ENCODE data around the gene AQP9.

Gene AQP9

DNA sequence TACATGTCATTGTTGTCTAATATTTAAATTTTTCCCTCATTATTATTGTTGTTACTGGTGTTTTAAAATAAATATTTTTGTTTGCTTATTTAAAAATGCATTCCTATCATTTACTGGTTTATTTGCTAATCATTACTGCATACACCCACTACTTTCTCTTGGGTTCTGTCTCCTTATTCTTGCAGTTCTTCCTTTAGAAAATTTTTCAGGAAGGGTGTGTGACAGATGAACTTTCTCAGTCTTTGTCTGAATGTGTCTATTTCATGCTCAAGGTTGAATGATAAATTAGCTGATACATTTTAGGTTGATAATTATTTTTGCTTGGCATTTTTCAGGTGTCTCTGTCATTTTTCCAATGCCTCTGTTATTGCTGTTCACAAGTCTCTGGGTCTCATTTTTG, 7.4 kb downstream of the AQP9 start:
- Histone ChIP-seq H3K36me3 (ENCODE audit: insufficient read depth, low read length) (no peaks in the 10 kb centered on the region), H3K79me2 (ENCODE audit: insufficient read depth, low read length) (no peaks in the 10 kb centered on the region), H3F3A (ENCODE audit: insufficient read depth, low read length) (no peaks in the 10 kb centered on the region), H2AFZ (ENCODE audit: low read length) (no peak overlapping the region), H3K27me3 (ENCODE audit: insufficient read depth, low read length) (no peaks in the 10 kb centered on the region), H3K9me2 (ENCODE audit: low read depth, low read length) (no peaks in the 10 kb centered on the region), H3K27ac (ENCODE audit: low read depth, low read length, poor library complexity, severe bottlenecking) (no peak overlapping the region), H3K9me3 (ENCODE audit: low read length) (no peaks in the 10 kb centered on the region), H3K4me2 (ENCODE audit: low read length) (no peak overlapping the region), H3K4me1 (ENCODE audit: insufficient read depth, low read length, severe bottlenecking) (no peaks in the 10 kb centered on the region), H3K9ac (ENCODE audit: low read length) (no peak overlapping the region), H4K20me1 (ENCODE audit: insufficient read depth, low read length) (no peaks in the 10 kb centered on the region), H3K4me3 (ENCODE audit: low read depth, low read length, poor library complexity, severe bottlenecking) (no peak overlapping the region)
- TF ChIP-seq CTCF (IDR thresholded peaks at IDR 0.05; ENCODE audit: low read length) (no peak), EZH2 (IDR thresholded peaks at IDR 0.05; ENCODE audit: borderline replicate concordance, low read length) (no peak)

DNA sequence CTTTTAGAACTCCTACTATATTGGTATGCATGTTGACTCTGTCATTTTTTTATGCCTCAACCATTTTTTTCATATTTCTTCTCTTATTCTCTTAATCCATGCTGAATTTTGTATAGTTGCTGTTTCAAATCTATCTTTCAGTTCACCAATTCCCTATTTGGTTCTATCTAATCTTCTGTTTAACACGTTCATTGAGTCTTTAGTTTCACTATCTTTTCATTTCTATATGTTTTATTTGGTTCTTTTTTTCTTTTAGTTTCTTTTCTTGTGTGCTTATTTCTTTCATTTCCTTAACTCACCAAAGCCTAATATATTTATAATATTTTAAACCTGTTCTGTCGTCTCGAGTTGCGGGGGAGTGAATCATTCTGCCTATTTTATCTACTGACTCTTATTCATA, 8.0 kb downstream of the AQP9 start:
- Histone ChIP-seq H3K36me3 (ENCODE audit: insufficient read depth, low read length) (no peaks in the 10 kb centered on the region), H4K20me1 (ENCODE audit: insufficient read depth, low read length) (no peaks in the 10 kb centered on the region), H3K27ac (ENCODE audit: low read depth, low read length, poor library complexity, severe bottlenecking) (no peak overlapping the region), H3K4me3 (ENCODE audit: low read depth, low read length, poor library complexity, severe bottlenecking) (no peak overlapping the region), H3K4me2 (ENCODE audit: low read length) (no peak overlapping the region), H3K27me3 (ENCODE audit: insufficient read depth, low read length) (no peaks in the 10 kb centered on the region), H3K9ac (ENCODE audit: low read length) (no peak overlapping the region), H3K9me2 (ENCODE audit: low read depth, low read length) (no peaks in the 10 kb centered on the region), H3K79me2 (ENCODE audit: insufficient read depth, low read length) (no peaks in the 10 kb centered on the region), H3K9me3 (ENCODE audit: low read length) (no peaks in the 10 kb centered on the region), H3F3A (ENCODE audit: insufficient read depth, low read length) (no peaks in the 10 kb centered on the region), H3K4me1 (ENCODE audit: insufficient read depth, low read length, severe bottlenecking) (no peaks in the 10 kb centered on the region), H2AFZ (ENCODE audit: low read length) (no peak overlapping the region)
- TF ChIP-seq EZH2 (IDR thresholded peaks at IDR 0.05; ENCODE audit: borderline replicate concordance, low read length) (no peak), CTCF (IDR thresholded peaks at IDR 0.05; ENCODE audit: low read length) (no peak)

GRCh38 chr15:58146749-58147148, 8.6 kb downstream of the AQP9 start:
- Histone ChIP-seq H2AFZ (ENCODE audit: low read length) (no peak overlapping the region), H3K9me3 (ENCODE audit: low read length) (no peaks in the 10 kb centered on the region), H3K27me3 (ENCODE audit: insufficient read depth, low read length) (no peaks in the 10 kb centered on the region), H3K27ac (ENCODE audit: low read depth, low read length, poor library complexity, severe bottlenecking) (no peak overlapping the region), H3K4me1 (ENCODE audit: insufficient read depth, low read length, severe bottlenecking) (no peaks in the 10 kb centered on the region), H3K9ac (ENCODE audit: low read length) (no peak overlapping the region), H3F3A (ENCODE audit: insufficient read depth, low read length) (no peaks in the 10 kb centered on the region), H3K4me3 (ENCODE audit: low read depth, low read length, poor library complexity, severe bottlenecking) (no peak overlapping the region), H3K36me3 (ENCODE audit: insufficient read depth, low read length) (no peaks in the 10 kb centered on the region), H3K9me2 (ENCODE audit: low read depth, low read length) (no peaks in the 10 kb centered on the region), H3K4me2 (ENCODE audit: low read length) (no peak overlapping the region), H3K79me2 (ENCODE audit: insufficient read depth, low read length) (no peaks in the 10 kb centered on the region), H4K20me1 (ENCODE audit: insufficient read depth, low read length) (no peaks in the 10 kb centered on the region)
- TF ChIP-seq CTCF (IDR thresholded peaks at IDR 0.05; ENCODE audit: low read length) = no peak
- TF ChIP-seq EZH2 (IDR thresholded peaks at IDR 0.05; ENCODE audit: borderline replicate concordance, low read length) = no peak

Data from OCI-LY1 (cell line).